Measurements from ENCODE around the gene RAE1. TPM values are rescaled to one million over a fixed set of nuclear protein-coding genes. Genes with fewer than 3 reads are reported as not detected.
A peak's percentile ranks its signal among the peaks of the same experiment; 100 is the strongest.

The RAE1 gene
- total RNA-seq, 1 experiment from 2014 or later, result 53.1 TPM

- H2AFZ ChIP-seq (ENCODE audit: low read length), result no peak overlapping the region
- H3K9ac ChIP-seq (ENCODE audit: extremely low read depth, insufficient read length, low read length), result no peak overlapping the region
- no peak for TF ChIP-seq CTCF (conservative IDR thresholded peaks at IDR 0.05)
- H3K23ac ChIP-seq (ENCODE audit: insufficient read length, low read depth, low read length), result no peak overlapping the region
- no peak overlapping the region for H2BK120ac ChIP-seq (ENCODE audit: low read depth, low read length, poor library complexity, severe bottlenecking)
- no peaks in the 10 kb centered on the region for H3K27me3 ChIP-seq (ENCODE audit: insufficient read depth, low read length)
- H3K79me2 ChIP-seq (ENCODE audit: insufficient read depth, low read length), result no peaks in the 10 kb centered on the region; the same call in 1 of the 2 replicates
- H4K5ac ChIP-seq (ENCODE audit: insufficient read length, low read depth, low read length), result no peak overlapping the region
- peaks cover 24% of the 10 kb centered on the region for H3K23me2 ChIP-seq (ENCODE audit: insufficient read length, low read depth, low read length, poor library complexity, severe bottlenecking)
- H3K9me3 ChIP-seq (ENCODE audit: control insufficient read depth, low read depth, low read length), result no peaks in the 10 kb centered on the region
- Mint-ChIP-seq H3K9me3 (no peaks in the 10 kb centered on the region), H3K4me1 (peaks cover 43 to 57% of the 10 kb centered on the region in 2 experiments), H3K27ac (peak overlapping the region; percentile 49 to 87 (median 80); a peak in 4 of 7 replicates), H3K36me3 (ENCODE audit: insufficient read depth in 1 of 3, low read depth in 3 of 3) (peaks cover 27 to 49% (median 46%) of the 10 kb centered on the region in 3 experiments), H3K27me3 (ENCODE audit: low read depth) (peaks cover 6% of the 10 kb centered on the region), H3K4me3 (peak overlapping the region; percentile 83 to 91; a peak in 4 of 5 replicates)
- no peak overlapping the region for H3K4ac ChIP-seq (ENCODE audit: low read depth, low read length)
- H2AK5ac ChIP-seq (ENCODE audit: insufficient read length, low read length), result no peak overlapping the region
- no CpG with 5 or more reads among the region's 14 CpGs for WGBS (ENCODE audit: extremely low coverage, insufficient read length, low lambda C conversion rate)
- no peak overlapping the region for H3K18ac ChIP-seq (ENCODE audit: insufficient read length, low read depth, low read length)
- H3K27ac ChIP-seq (ENCODE audit: insufficient read length, low read depth, low read length), result no peak overlapping the region
- no peak overlapping the region for H3K14ac ChIP-seq (ENCODE audit: insufficient read depth, low read length)
- no peaks in the 10 kb centered on the region for H4K20me1 ChIP-seq (ENCODE audit: control insufficient read depth, insufficient read depth, insufficient read length)
- H4K91ac ChIP-seq (ENCODE audit: insufficient read length, low read depth, low read length), result no peak overlapping the region
- no peak overlapping the region for H2BK12ac ChIP-seq (ENCODE audit: insufficient read length, low read depth, low read length)
- H3T11ph ChIP-seq (ENCODE audit: low read length), result no peak overlapping the region
- H2BK5ac ChIP-seq (ENCODE audit: insufficient read length, low read length), result no peak overlapping the region
- H2BK15ac ChIP-seq (ENCODE audit: low read depth, low read length), result no peak overlapping the region
- no peak overlapping the region for H3K56ac ChIP-seq (ENCODE audit: insufficient read length, low read depth, low read length)
- no peak for DNase-seq
- no peaks in the 10 kb centered on the region for H3K4me1 ChIP-seq (ENCODE audit: insufficient read depth, low read length)
- H3K4me2 ChIP-seq (ENCODE audit: insufficient read depth, insufficient read length, low read length), result no peak overlapping the region
- no peak overlapping the region for H2BK20ac ChIP-seq (ENCODE audit: low read depth, low read length, poor library complexity, severe bottlenecking)
- H3K79me1 ChIP-seq (ENCODE audit: insufficient read depth, low read depth, low read length, poor library complexity, severe bottlenecking), result peaks cover 6% of the 10 kb centered on the region
- no peak overlapping the region for H4K8ac ChIP-seq (replicated peaks; ENCODE audit: insufficient read length, low read depth, low read length)
Observed at GRCh38 chr20:57393321-57394120, 42.5 kb downstream of the RAE1 start.
